ENCODE data around the gene C1QTNF1.

GRCh38 chr17:79045842-79046196, 21.9 kb downstream of the C1QTNF1 start:
- peak; percentile 97 for TF ChIP-seq CTCF (conservative IDR thresholded peaks at IDR 0.05; ENCODE audit: low read depth, low read length)
- TF ChIP-seq EZH2phosphoT487 (IDR thresholded peaks at IDR 0.05; ENCODE audit: borderline replicate concordance, low read length) = no peak
- no peak for TF ChIP-seq EZH2 (IDR thresholded peaks at IDR 0.05; ENCODE audit: low read length, unreplicated experiment)

Measured in PC-3 (cell line).